GM18507 (cell line): ENCODE results near the gene DHRS3.

Source experiments
- DNase-seq: peaks from one replicate; pipeline ENCODE4 v3.0.0; 2011; ENCODE audit warnings: low read depth; ENCODE audit not compliant: insufficient read length; ENCODE audit errors: extremely low spot score
- FAIRE-seq: peaks from 2 replicates; lab custom pipeline; 2011; peaks lifted over from hg19 to GRCh38; lab: Jason Lieb, UNC

DHRS3 gene

GRCh38 chr1:12562955-12563576 lies 54.9 kb downstream of the DHRS3 start:
- FAIRE-seq: no peak
- DNase-seq: no peak

GRCh38 chr1:12561121-12561520 lies 56.9 kb downstream of the DHRS3 start:
- FAIRE-seq: no peak
- no peak for DNase-seq

- DNase-seq: no peak
- FAIRE-seq: no peak
Observed at GRCh38 chr1:12556957-12557935, 60.8 kb downstream of the DHRS3 start.

GRCh38 chr1:12556368-12556930 lies 61.6 kb downstream of the DHRS3 start:
- FAIRE-seq: no peak
- no peak for DNase-seq

- no peak for DNase-seq
- FAIRE-seq: no peak
Observed at GRCh38 chr1:12555411-12556367, 62.3 kb downstream of the DHRS3 start.

GRCh38 chr1:12554521-12555305 lies 63.3 kb downstream of the DHRS3 start:
- DNase-seq (no peak), FAIRE-seq (no peak)

- FAIRE-seq (no peak), DNase-seq (no peak)
Observed at GRCh38 chr1:12553963-12554362, 64.0 kb downstream of the DHRS3 start.

GRCh38 chr1:12552951-12553921 lies 64.8 kb downstream of the DHRS3 start:
- FAIRE-seq: no peak
- DNase-seq: no peak

- DNase-seq (no peak), FAIRE-seq (no peak)
Observed at GRCh38 chr1:12552111-12552888, 65.7 kb downstream of the DHRS3 start.

GRCh38 chr1:12551584-12551983 lies 66.4 kb downstream of the DHRS3 start:
- FAIRE-seq: no peak
- DNase-seq: no peak

GRCh38 chr1:12549460-12550349 lies 68.3 kb downstream of the DHRS3 start:
- no peak for FAIRE-seq
- no peak for DNase-seq

- DNase-seq: no peak
- no peak for FAIRE-seq
Observed at GRCh38 chr1:12548973-12549459, 69.0 kb downstream of the DHRS3 start.

- DNase-seq (no peak), FAIRE-seq (no peak)
Observed at GRCh38 chr1:12548279-12548972, 69.6 kb downstream of the DHRS3 start.

GRCh38 chr1:12547586-12548225 lies 70.3 kb downstream of the DHRS3 start:
- FAIRE-seq (no peak), DNase-seq (no peak)
